Heart left ventricle (tissue), 16 donors: ENCODE measurements around the gene CSTB. TPM values are rescaled to one million over a fixed set of nuclear protein-coding genes. Genes with fewer than 3 reads are reported as not detected.

Source experiments
- ATAC-seq, 4 donors: fragments of 200-7000 bp; cut with Tn5 transposase; one replicate each; pipeline ENCODE4 v1.9.1; 2020 to 2022; ENCODE audit warnings: moderate library complexity in 4 of 4, mild to moderate bottlenecking in 3 of 4, moderate number of reproducible peaks in 1 of 4
- DNase-seq, 5 donors: peaks; one replicate each; pipeline ENCODE4 v3.0.0-alpha.2; 2020
- H3K27ac ChIP-seq, 12 donors: fragments of 200-600 bp; sonication (generic) in 4 of 12; one replicate each; pipeline versions ENCODE4 v1.5.0 to v1.8.0; 2016 to 2022; ENCODE audit warnings: mild to moderate bottlenecking in 2 of 12
- H3K27me3 ChIP-seq, 9 donors: fragments of 200-600 bp; sonication (generic) in 2 of 9; one replicate each; pipeline versions ENCODE4 v1.5.1 to v1.8.0; 2016 to 2022; ENCODE audit warnings: mild to moderate bottlenecking in 3 of 9
- H3K36me3 ChIP-seq, 9 donors: fragments of 200-600 bp; sonication (generic) in 2 of 9; one replicate each; pipeline versions ENCODE4 v1.5.0 to v1.8.0; 2018 to 2022; ENCODE audit warnings: mild to moderate bottlenecking in 2 of 9
- H3K4me1 ChIP-seq, 12 donors: fragments of 200-600 bp; sonication (generic) in 4 of 12; one replicate each; pipeline versions ENCODE4 v1.5.0 to v1.8.0; 2016 to 2022; ENCODE audit warnings: mild to moderate bottlenecking in 3 of 12
- H3K4me3 ChIP-seq, 12 donors: fragments of 200-600 bp; sonication (generic) in 4 of 12; one replicate each; pipeline versions ENCODE4 v1.5.0 to v1.8.0; 2017 to 2022; ENCODE audit warnings: mild to moderate bottlenecking in 9 of 12, moderate library complexity in 4 of 12
- H3K9me3 ChIP-seq, 12 donors: fragments of 200-600 bp; sonication (generic) in 4 of 12; one replicate each; pipeline versions ENCODE4 v1.5.0 to v1.8.0; 2016 to 2022; ENCODE audit warnings: mild to moderate bottlenecking in 1 of 12
- CTCF ChIP-seq, 12 donors: fragments of 200-600 bp; sonication (generic) in 4 of 12; IDR thresholded peaks; one replicate each; pipeline versions ENCODE4 v1.5.0 to v1.8.0; 2018 to 2022; ENCODE audit warnings: antibody characterized with exemption in 12 of 12, mild to moderate bottlenecking in 5 of 12
- POLR2A ChIP-seq, 2 donors: fragments of 450-650 bp; IDR thresholded peaks; one replicate each; pipeline ENCODE4 v1.6.1; 2017; ENCODE audit warnings: antibody characterized with exemption in 2 of 2, mild to moderate bottlenecking in 2 of 2, moderate library complexity in 2 of 2
- WGBS, 4 donors: extraction: QIAGEN DNeasy Blood & Tissue Kit in 2 of 4; methylation state at CpG; one replicate each; pipeline versions ENCODE4 v1.1.5 to v1.1.7; 2013 to 2018; 5-methylcytosine and 5-hydroxymethylcytosine counted together
- intact Hi-C, 10 donors: fragments of 100-400 bp; cut with DNase I; formaldehyde crosslinking; loops; one replicate each; pipeline versions ENCODE4 v1.11.1 to v1.14.2; 2022
- polyA plus RNA-seq, 2 donors: library from polyadenylated mRNA; stranded (reverse); fragments of 200-250 nt; gene quantifications; one replicate each; pipeline ENCODE4 v1.2.3, GENCODE V29; 2013
- total RNA-seq, 9 donors: library from RNA; depleted of rRNA in 2 of 9; stranded (reverse); fragments of >200 nt in 2 of 9; fragmentation: NEBNext Ultra II Directional in 3 of 9; extraction: Animal tissue kit (Norgen Biotek cat#: 25700) in 3 of 9; gene quantifications; one replicate each; pipeline versions ENCODE4 v1.1.0 to v1.2.4, GENCODE V29; 2016 to 2023
- donor health status: ischemic (EF 13 %, LVEDD 7.1; RV severe dilation, severe dysfunction).
- donor health status: healthy with polysubstance abuse.
- donor health status: DM: no; HTN: yes; CAD: no.
- donor health status: DM: no; HTN: no; CAD: no.
- donor health status: ischemic (EF 25% LVEDD 6.9; RV normal size, moderate dysfunction).
- donor health status: ischemic (EF 25% LVEDD 5.7; RV mildly dilated, moderate dysfunction).
- donor health status: healthy.
- donor health status: DM: yes; HTN: yes; CAD: no.
- donor health status: ischemic (EF 35%, LVEDD 5.7; RV mildly dilated, moderate dysfunction).
- donor health status: nonischemic (EF 11% LVEDD 7.7; RV severe dilation, severe dysfunction).
- donor health status: DM: yes; HTN: yes; CAD: no.
- donor health status: PGD.
- donor health status: ischemic (EF 29% LVEDD 5.4; RV normal size, mild dysfunction).
- donor health status: nonischemic (EF 23%, LVEDD 6.1; RV moderate dilation, normal function).

CSTB gene
- total and polyA plus RNA-seq, 11 donors = 7.8 to 77.0 (median 36.1) TPM

GRCh38 chr21:43800124-43800523 is 24.0 kb upstream of the CSTB start:
- H3K4me3 ChIP-seq = no peak overlapping the region
- no peaks in the 10 kb centered on the region for H3K9me3 ChIP-seq
- H3K27me3 ChIP-seq = no peaks in the 10 kb centered on the region
- no peaks in the 10 kb centered on the region for H3K4me1 ChIP-seq
- no peak overlapping the region for H3K27ac ChIP-seq
- intact Hi-C loops = loop anchor here in 1 of 10 donors (10.0 kb wide), 1 partner anchor 65 kb away; the partner anchor contains the start of gene AGPAT3
- peaks cover 0 to 97% (median 86%) of the 10 kb centered on the region in 9 donors for H3K36me3 ChIP-seq
- peak in 1 of 5 donors; percentile 41 for DNase-seq
- no peak for ATAC-seq
- TF ChIP-seq CTCF (IDR thresholded peaks at IDR 0.05) = no peak
- no peak for TF ChIP-seq POLR2A (IDR thresholded peaks at IDR 0.05)
- WGBS, 4 donors = 94 to 96% (median 95%) methylated on average over 9 to 17 of the region's 17 CpGs

- Histone ChIP-seq H3K27me3 (no peaks in the 10 kb centered on the region), H3K4me3 (no peak overlapping the region), H3K9me3 (no peaks in the 10 kb centered on the region), H3K36me3 (peaks cover 0 to 100% (median 92%) of the 10 kb centered on the region in 9 donors), H3K4me1 (no peaks in the 10 kb centered on the region), H3K27ac (no peak overlapping the region)
- WGBS, 4 donors = 89 to 95% (median 94%) methylated on average over 19 of the region's 19 CpGs
- ATAC-seq = no peak
- peak in 1 of 5 donors; percentile 47 for DNase-seq
- intact Hi-C loops = loop anchor here in 1 of 10 donors (10.0 kb wide), 1 partner anchor 505 kb away; the partner anchor contains the start of gene PFKL
- no peak for TF ChIP-seq CTCF (IDR thresholded peaks at IDR 0.05)
- TF ChIP-seq POLR2A (IDR thresholded peaks at IDR 0.05) = no peak
These were observed 23.3 kb upstream of the CSTB start for GRCh38 chr21:43799301-43799840.

DNA sequence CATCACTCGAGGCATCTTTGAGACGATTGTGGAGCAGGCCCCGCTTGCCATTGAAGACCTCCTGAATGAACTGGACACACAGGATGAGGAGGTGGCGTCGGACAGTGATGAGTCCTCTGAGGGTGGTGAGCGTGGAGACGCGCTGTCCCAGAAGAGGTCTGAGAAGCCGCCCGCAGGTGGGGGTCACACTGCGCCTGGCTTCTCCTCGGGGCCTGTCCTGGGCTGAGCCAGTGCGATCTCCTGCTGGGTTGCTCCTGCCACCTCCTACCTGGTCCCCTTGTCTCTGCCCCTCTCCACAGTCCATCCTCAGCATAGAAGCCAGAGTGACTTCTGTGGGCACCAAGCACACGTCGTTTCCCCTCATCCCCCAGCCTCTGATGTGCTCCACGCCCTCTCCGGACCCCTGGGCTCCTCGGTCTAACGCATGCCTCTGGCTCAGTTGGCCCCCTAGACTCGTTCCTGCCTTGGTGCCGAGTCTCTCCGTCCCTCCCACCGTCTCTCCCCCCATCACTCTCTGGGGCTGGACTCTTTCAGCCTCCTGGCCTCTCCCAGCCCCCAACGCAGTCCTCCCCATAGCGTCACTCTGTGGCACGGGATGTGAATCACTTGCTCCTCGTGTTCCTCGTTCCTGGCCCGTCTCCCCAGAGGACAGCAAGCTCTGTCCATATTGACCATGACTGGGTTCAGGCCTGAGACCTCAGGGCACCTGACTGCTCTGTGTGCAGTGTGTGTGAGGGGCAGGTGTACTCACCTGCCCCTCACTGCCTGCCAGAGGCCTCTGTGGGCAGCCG is 22.0 kb upstream of the CSTB start:
- ATAC-seq = no peak
- WGBS, 4 donors = 90 to 93% (median 91%) methylated on average over 30 of the region's 30 CpGs
- no peaks in the 10 kb centered on the region for H3K9me3 ChIP-seq
- no peaks in the 10 kb centered on the region for H3K4me1 ChIP-seq
- peaks cover 5 to 100% (median 96%) of the 10 kb centered on the region in 9 donors for H3K36me3 ChIP-seq
- H3K4me3 ChIP-seq = no peak overlapping the region
- H3K27me3 ChIP-seq = no peaks in the 10 kb centered on the region
- peak in 2 of 5 donors; percentile 9 to 43 for DNase-seq
- H3K27ac ChIP-seq = no peak overlapping the region
- intact Hi-C loops = loop anchor here in 1 of 10 donors (10.0 kb wide), 1 partner anchor 507 kb away; the partner anchor contains the start of gene PFKL
- TF ChIP-seq CTCF (IDR thresholded peaks at IDR 0.05) (no peak), POLR2A (IDR thresholded peaks at IDR 0.05) (no peak)

- Histone ChIP-seq H3K4me1 (no peaks in the 10 kb centered on the region), H3K27ac (no peak overlapping the region), H3K27me3 (no peaks in the 10 kb centered on the region), H3K9me3 (no peaks in the 10 kb centered on the region), H3K36me3 (peaks cover 5 to 100% (median 97%) of the 10 kb centered on the region in 9 donors), H3K4me3 (no peak overlapping the region)
- intact Hi-C loops = loop anchor here in 1 of 10 donors (10.0 kb wide), 1 partner anchor 507 kb away; the partner anchor contains the start of gene PFKL
- WGBS, 4 donors = 91 to 93% (median 92%) methylated on average over 18 to 19 of the region's 19 CpGs
- TF ChIP-seq CTCF (IDR thresholded peaks at IDR 0.05) (no peak), POLR2A (IDR thresholded peaks at IDR 0.05) (no peak)
- DNase-seq (no peak), ATAC-seq (no peak)
These were observed 21.3 kb upstream of the CSTB start for GRCh38 chr21:43797415-43797814.
